HEK293 (cell line): ENCODE data around the gene DISC1.

ENCODE experiments used
- CTCF ChIA-PET: fragments of 350-600 bp; formaldehyde crosslinking; extraction: SDS; loops from one replicate; lab custom pipeline; 2021; ENCODE audit warnings: antibody characterized with exemption; lab: Yijun Ruan, JAX
- POLR2A ChIA-PET: fragments of 300-600 bp; formaldehyde crosslinking; extraction: SDS; loops from one replicate; lab custom pipeline; 2020; ENCODE audit warnings: antibody characterized with exemption, inconsistent platforms; lab: Yijun Ruan, JAX
- H3K27ac ChIP-seq: fragments of 200-500 bp; sonication (Bioruptor generic); 2 replicates; pipeline ENCODE4 v1.5.1; 2014; ENCODE audit warnings: low read depth, low read length, control low read depth, inconsistent platforms; ENCODE audit errors: extremely low read depth
- H3K36me3 ChIP-seq, 2 experiments: fragments of 200-500 bp in 1 of 2; sonication (Bioruptor generic) in 1 of 2; 1 replicate in 1 of 2; 2 replicates in 1 of 2; pipeline ENCODE4 v1.5.1; 2014 to 2017; ENCODE audit warnings: inconsistent platforms in 2 of 2, low read length in 2 of 2; ENCODE audit not compliant: control insufficient read depth in 2 of 2, insufficient read depth in 1 of 2
- H3K4me1 ChIP-seq: fragments of 200-500 bp; sonication (Bioruptor generic); 2 replicates; pipeline ENCODE4 v1.5.1; 2014; ENCODE audit warnings: mild to moderate bottlenecking, low read length, inconsistent platforms; ENCODE audit not compliant: control insufficient read depth, insufficient read depth
- H3K4me3 ChIP-seq: 2 replicates; pipeline ENCODE4 v1.5.1; 2011; ENCODE audit warnings: low read depth, mild to moderate bottlenecking, control low read depth, low read length, moderate library complexity
- H3K9me3 ChIP-seq: fragments of 200-500 bp; sonication (Bioruptor generic); 2 replicates; pipeline ENCODE4 v1.5.1; 2014; ENCODE audit warnings: low read depth, low read length, inconsistent platforms; ENCODE audit not compliant: control insufficient read depth, insufficient read depth
- OSR2 ChIP-seq: fragments of 450-650 bp; formaldehyde crosslinking; IDR thresholded peaks from 2 replicates; pipeline ENCODE4 v1.5.1; 2016; ENCODE audit warnings: missing biosample characterization, missing genetic modification characterization
- RBAK ChIP-seq: fragments of 450-650 bp; formaldehyde crosslinking; IDR thresholded peaks from 2 replicates; pipeline ENCODE4 v1.5.1; 2016; ENCODE audit warnings: missing biosample characterization, missing genetic modification characterization
- REPIN1 ChIP-seq: fragments of 450-650 bp; formaldehyde crosslinking; IDR thresholded peaks from 2 replicates; pipeline ENCODE4 v1.5.1; 2017; ENCODE audit warnings: missing biosample characterization, missing genetic modification characterization, low read depth
- TRIM28 ChIP-seq: IDR thresholded peaks from 2 replicates; pipeline ENCODE4 v1.6.1; 2011; ENCODE audit warnings: low read length, control low read depth, borderline replicate concordance
- ZBTB1 ChIP-seq: fragments of 450-650 bp; formaldehyde crosslinking; IDR thresholded peaks from 2 replicates; pipeline ENCODE4 v1.5.1; 2016; ENCODE audit warnings: missing biosample characterization, missing genetic modification characterization
- ZBTB20 ChIP-seq: fragments of 450-650 bp; formaldehyde crosslinking; IDR thresholded peaks from 2 replicates; pipeline ENCODE4 v1.5.1; 2016; ENCODE audit warnings: missing biosample characterization, missing genetic modification characterization
- ZNF112 ChIP-seq: fragments of 450-650 bp; formaldehyde crosslinking; IDR thresholded peaks from 2 replicates; pipeline ENCODE4 v1.5.0; 2017; ENCODE audit warnings: missing biosample characterization, missing genetic modification characterization
- ZNF211 ChIP-seq: fragments of 450-650 bp; formaldehyde crosslinking; IDR thresholded peaks from 2 replicates; pipeline ENCODE4 v1.5.1; 2016; ENCODE audit warnings: low read depth, missing biosample characterization, missing genetic modification characterization
- ZNF221 ChIP-seq: fragments of 450-650 bp; formaldehyde crosslinking; IDR thresholded peaks from 2 replicates; pipeline ENCODE4 v1.5.1; 2017; ENCODE audit warnings: missing biosample characterization, missing genetic modification characterization, borderline replicate concordance
- ZNF501 ChIP-seq: fragments of 450-650 bp; formaldehyde crosslinking; IDR thresholded peaks from 2 replicates; pipeline ENCODE4 v1.5.1; 2016; ENCODE audit warnings: missing biosample characterization, missing genetic modification characterization
- ZNF776 ChIP-seq: fragments of 450-650 bp; formaldehyde crosslinking; IDR thresholded peaks from 2 replicates; pipeline ENCODE4 v1.5.0; 2017; ENCODE audit warnings: missing biosample characterization, missing genetic modification characterization, borderline replicate concordance
- TF ChIP-seq, protein P1 (sequence below): fragments of 450-650 bp; formaldehyde crosslinking; IDR thresholded peaks from 2 replicates; pipeline ENCODE4 v1.5.1; 2016; ENCODE audit warnings: missing biosample characterization, missing genetic modification characterization, borderline replicate concordance
- TF ChIP-seq, protein P2 (sequence below): fragments of 450-650 bp; formaldehyde crosslinking; IDR thresholded peaks from 2 replicates; pipeline ENCODE4 v1.5.1; 2016; ENCODE audit warnings: missing biosample characterization, missing genetic modification characterization
- TF ChIP-seq, protein P3 (sequence below): fragments of 450-650 bp; formaldehyde crosslinking; IDR thresholded peaks from 2 replicates; pipeline ENCODE4 v1.5.1; 2016; ENCODE audit warnings: missing biosample characterization, missing genetic modification characterization
- TF ChIP-seq, protein P4 (sequence below): fragments of 450-650 bp; formaldehyde crosslinking; IDR thresholded peaks from 2 replicates; pipeline ENCODE4 v1.5.1; 2016; ENCODE audit warnings: missing biosample characterization, missing genetic modification characterization
- TF ChIP-seq, protein P5 (sequence below): fragments of 450-650 bp; formaldehyde crosslinking; IDR thresholded peaks from 2 replicates; pipeline ENCODE4 v1.5.1; 2016; ENCODE audit warnings: missing biosample characterization, missing genetic modification characterization
- TF ChIP-seq, protein P6 (sequence below): fragments of 450-650 bp; formaldehyde crosslinking; IDR thresholded peaks from 2 replicates; pipeline ENCODE4 v1.5.1; 2016; ENCODE audit warnings: missing biosample characterization, missing genetic modification characterization
- TF ChIP-seq, protein P7 (sequence below): sonication (generic); formaldehyde crosslinking; IDR thresholded peaks from 2 replicates; pipeline ENCODE4 v1.8.1; 2022; ENCODE audit warnings: mild to moderate bottlenecking, moderate library complexity, missing genetic modification reagents

Gene DISC1

DNA sequence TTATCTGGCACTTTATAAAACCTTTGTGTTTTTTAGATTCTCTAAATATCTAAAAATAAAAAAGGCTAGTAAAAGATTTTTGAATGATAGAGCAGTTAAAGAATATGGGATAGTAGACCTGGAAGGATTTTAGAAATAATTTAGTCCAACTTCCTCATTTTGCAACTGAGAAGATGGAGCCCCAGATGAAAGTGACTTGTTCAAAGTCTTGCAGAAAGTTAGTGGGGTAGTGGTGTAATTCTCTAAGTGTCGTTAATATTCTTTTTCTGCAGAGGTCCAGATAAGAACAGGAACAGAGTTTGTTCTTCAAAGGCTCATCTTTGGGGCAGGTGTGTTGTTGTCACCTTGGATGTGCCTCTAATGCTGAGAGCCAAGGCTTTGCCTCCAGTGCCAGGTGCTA is 159.5 kb downstream of the DISC1 start (continued):
- TF ChIP-seq, protein P1, sequence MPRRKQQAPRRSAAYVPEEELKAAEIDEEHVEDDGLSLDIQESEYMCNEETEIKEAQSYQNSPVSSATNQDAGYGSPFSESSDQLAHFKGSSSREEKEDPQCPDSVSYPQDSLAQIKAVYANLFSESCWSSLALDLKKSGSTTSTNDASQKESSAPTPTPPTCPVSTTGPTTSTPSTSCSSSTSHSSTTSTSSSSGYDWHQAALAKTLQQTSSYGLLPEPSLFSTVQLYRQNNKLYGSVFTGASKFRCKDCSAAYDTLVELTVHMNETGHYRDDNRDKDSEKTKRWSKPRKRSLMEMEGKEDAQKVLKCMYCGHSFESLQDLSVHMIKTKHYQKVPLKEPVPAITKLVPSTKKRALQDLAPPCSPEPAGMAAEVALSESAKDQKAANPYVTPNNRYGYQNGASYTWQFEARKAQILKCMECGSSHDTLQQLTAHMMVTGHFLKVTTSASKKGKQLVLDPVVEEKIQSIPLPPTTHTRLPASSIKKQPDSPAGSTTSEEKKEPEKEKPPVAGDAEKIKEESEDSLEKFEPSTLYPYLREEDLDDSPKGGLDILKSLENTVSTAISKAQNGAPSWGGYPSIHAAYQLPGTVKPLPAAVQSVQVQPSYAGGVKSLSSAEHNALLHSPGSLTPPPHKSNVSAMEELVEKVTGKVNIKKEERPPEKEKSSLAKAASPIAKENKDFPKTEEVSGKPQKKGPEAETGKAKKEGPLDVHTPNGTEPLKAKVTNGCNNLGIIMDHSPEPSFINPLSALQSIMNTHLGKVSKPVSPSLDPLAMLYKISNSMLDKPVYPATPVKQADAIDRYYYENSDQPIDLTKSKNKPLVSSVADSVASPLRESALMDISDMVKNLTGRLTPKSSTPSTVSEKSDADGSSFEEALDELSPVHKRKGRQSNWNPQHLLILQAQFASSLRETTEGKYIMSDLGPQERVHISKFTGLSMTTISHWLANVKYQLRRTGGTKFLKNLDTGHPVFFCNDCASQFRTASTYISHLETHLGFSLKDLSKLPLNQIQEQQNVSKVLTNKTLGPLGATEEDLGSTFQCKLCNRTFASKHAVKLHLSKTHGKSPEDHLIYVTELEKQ (tag by site-specific recombination) = no peak
- TF ChIP-seq, protein P2, sequence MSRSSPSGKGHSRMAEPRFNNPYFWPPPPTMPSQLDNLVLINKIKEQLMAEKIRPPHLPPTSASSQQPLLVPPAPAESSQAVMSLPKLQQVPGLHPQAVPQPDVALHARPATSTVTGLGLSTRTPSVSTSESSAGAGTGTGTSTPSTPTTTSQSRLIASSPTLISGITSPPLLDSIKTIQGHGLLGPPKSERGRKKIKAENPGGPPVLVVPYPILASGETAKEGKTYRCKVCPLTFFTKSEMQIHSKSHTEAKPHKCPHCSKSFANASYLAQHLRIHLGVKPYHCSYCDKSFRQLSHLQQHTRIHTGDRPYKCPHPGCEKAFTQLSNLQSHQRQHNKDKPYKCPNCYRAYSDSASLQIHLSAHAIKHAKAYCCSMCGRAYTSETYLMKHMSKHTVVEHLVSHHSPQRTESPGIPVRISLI (tag by site-specific recombination) = no peak
- TF ChIP-seq REPIN1 (tag by site-specific recombination) (no peak), ZBTB20 (tag by site-specific recombination) (no peak)

DNA sequence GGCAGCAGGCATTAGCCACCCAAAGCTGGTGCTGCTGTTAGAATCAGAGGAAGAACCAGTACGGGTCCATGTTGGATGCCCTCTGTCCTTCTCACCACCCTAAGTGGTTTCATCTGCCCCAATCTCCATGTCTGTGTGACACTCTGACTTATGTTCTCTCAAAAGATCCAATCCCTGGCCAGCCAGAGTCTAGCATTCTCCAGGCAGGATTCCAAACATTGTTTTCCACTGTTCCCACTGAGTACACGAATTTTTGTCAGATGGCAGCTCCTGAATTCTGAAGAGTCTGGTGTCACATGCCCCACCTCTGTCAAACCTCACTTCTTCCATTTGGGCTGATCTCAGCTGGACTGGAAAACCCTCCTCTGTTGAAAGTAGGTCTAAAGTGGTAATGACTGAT is 166.0 kb downstream of the DISC1 start:
- no peak for TF ChIP-seq ZNF221 (tag by site-specific recombination)
- TF ChIP-seq, protein P3, sequence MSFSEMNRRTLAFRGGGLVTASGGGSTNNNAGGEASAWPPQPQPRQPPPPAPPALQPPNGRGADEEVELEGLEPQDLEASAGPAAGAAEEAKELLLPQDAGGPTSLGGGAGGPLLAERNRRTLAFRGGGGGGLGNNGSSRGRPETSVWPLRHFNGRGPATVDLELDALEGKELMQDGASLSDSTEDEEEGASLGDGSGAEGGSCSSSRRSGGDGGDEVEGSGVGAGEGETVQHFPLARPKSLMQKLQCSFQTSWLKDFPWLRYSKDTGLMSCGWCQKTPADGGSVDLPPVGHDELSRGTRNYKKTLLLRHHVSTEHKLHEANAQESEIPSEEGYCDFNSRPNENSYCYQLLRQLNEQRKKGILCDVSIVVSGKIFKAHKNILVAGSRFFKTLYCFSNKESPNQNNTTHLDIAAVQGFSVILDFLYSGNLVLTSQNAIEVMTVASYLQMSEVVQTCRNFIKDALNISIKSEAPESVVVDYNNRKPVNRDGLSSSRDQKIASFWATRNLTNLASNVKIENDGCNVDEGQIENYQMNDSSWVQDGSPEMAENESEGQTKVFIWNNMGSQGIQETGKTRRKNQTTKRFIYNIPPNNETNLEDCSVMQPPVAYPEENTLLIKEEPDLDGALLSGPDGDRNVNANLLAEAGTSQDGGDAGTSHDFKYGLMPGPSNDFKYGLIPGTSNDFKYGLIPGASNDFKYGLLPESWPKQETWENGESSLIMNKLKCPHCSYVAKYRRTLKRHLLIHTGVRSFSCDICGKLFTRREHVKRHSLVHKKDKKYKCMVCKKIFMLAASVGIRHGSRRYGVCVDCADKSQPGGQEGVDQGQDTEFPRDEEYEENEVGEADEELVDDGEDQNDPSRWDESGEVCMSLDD (tag by site-specific recombination) = no peak
- no peak for TF ChIP-seq ZNF211
- TF ChIP-seq TRIM28 = no peak
- TF ChIP-seq ZBTB1 (tag by site-specific recombination) = no peak
- TF ChIP-seq, protein P4, sequence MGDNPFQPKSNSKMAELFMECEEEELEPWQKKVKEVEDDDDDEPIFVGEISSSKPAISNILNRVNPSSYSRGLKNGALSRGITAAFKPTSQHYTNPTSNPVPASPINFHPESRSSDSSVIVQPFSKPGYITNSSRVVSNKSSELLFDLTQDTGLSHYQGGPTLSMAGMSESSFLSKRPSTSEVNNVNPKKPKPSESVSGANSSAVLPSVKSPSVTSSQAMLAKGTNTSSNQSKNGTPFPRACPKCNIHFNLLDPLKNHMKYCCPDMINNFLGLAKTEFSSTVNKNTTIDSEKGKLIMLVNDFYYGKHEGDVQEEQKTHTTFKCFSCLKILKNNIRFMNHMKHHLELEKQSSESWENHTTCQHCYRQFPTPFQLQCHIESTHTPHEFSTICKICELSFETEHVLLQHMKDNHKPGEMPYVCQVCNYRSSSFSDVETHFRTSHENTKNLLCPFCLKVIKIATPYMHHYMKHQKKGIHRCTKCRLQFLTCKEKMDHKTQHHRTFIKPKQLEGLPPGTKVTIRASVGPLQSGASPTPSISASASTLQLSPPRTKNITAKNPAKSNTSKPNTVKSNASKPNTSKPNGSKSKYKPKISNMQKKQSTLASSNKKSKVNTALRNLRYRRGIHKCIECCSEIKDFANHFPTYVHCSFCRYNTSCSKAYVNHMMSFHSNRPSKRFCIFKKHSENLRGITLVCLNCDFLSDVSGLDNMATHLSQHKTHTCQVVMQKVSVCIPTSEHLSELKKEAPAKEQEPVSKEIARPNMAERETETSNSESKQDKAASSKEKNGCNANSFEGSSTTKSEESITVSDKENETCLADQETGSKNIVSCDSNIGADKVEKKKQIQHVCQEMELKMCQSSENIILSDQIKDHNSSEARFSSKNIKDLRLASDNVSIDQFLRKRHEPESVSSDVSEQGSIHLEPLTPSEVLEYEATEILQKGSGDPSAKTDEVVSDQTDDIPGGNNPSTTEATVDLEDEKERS (tag by site-specific recombination) = no peak
- TF ChIP-seq, protein P5, sequence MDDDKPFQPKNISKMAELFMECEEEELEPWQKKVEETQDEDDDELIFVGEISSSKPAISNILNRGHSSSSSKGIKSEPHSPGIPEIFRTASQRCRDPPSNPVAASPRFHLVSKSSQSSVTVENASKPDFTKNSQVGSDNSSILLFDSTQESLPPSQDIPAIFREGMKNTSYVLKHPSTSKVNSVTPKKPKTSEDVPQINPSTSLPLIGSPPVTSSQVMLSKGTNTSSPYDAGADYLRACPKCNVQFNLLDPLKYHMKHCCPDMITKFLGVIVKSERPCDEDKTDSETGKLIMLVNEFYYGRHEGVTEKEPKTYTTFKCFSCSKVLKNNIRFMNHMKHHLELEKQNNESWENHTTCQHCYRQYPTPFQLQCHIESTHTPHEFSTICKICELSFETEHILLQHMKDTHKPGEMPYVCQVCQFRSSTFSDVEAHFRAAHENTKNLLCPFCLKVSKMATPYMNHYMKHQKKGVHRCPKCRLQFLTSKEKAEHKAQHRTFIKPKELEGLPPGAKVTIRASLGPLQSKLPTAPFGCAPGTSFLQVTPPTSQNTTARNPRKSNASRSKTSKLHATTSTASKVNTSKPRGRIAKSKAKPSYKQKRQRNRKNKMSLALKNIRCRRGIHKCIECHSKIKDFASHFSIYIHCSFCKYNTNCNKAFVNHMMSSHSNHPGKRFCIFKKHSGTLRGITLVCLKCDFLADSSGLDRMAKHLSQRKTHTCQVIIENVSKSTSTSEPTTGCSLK (tag by site-specific recombination) = no peak
- TF ChIP-seq ZNF776 (tag by site-specific recombination) = no peak
- TF ChIP-seq, protein P6, sequence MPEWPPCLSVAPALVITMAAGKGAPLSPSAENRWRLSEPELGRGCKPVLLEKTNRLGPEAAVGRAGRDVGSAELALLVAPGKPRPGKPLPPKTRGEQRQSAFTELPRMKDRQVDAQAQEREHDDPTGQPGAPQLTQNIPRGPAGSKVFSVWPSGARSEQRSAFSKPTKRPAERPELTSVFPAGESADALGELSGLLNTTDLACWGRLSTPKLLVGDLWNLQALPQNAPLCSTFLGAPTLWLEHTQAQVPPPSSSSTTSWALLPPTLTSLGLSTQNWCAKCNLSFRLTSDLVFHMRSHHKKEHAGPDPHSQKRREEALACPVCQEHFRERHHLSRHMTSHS (tag by site-specific recombination) = no peak
- TF ChIP-seq RBAK (tag by site-specific recombination) = no peak
- TF ChIP-seq ZNF501 = no peak
- TF ChIP-seq, protein P7, sequence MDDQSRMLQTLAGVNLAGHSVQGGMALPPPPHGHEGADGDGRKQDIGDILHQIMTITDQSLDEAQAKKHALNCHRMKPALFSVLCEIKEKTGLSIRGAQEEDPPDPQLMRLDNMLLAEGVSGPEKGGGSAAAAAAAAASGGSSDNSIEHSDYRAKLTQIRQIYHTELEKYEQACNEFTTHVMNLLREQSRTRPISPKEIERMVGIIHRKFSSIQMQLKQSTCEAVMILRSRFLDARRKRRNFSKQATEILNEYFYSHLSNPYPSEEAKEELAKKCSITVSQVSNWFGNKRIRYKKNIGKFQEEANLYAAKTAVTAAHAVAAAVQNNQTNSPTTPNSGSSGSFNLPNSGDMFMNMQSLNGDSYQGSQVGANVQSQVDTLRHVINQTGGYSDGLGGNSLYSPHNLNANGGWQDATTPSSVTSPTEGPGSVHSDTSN (CRISPR knock-in tag) = no peak
- TF ChIP-seq ZNF112 (tag by site-specific recombination) = no peak
- no peak for TF ChIP-seq OSR2 (tag by site-specific recombination)
- TF ChIP-seq, all 188 proteins: peak for 0
- CTCF ChIA-PET = interaction anchor here (0.5 to 1.3 kb wide), 3 partner anchors 15 to 74 kb away, joined by 3 to 4 read pairs (median 4); no protein-coding TSS in a partner anchor
- POLR2A ChIA-PET = no interaction called here
- H3K9me3 ChIP-seq = no peaks in the 10 kb centered on the region
- H3K4me1 ChIP-seq = no peaks in the 10 kb centered on the region
- no peak overlapping the region for H3K4me3 ChIP-seq
- no peaks in the 10 kb centered on the region for H3K36me3 ChIP-seq
- no peak overlapping the region for H3K27ac ChIP-seq
